ENCODE measurements around the gene BCORL1. TPM values are rescaled to one million over a fixed set of nuclear protein-coding genes. Genes with fewer than 3 reads are reported as not detected.

The BCORL1 gene
- 1.3 and 1.6 TPM in 2 replicates for total RNA-seq

GRCh38 chrX:129982300-129983251 is at the start of gene BCORL1:
Gene BCORL1 (plus strand): TSS chrX:129982635. CDS start chrX:130005232, 22,597 bp downstream.

Other genes starting within 250 kb of the BCORL1 start
- gene XPNPEP2, start 243.7 kb upstream of the BCORL1 start, total RNA-seq: 0.22 TPM in 1 of 2 replicates, not detected in the other
- not detected in 2 replicates for gene SASH3, start 202.7 kb upstream of the BCORL1 start, total RNA-seq
- gene ZDHHC9, start 138.7 kb upstream of the BCORL1 start, total RNA-seq: 21.9 and 27.8 TPM in 2 replicates
- 18.5 and 24.7 TPM in 2 replicates for gene UTP14A, start 76.5 kb upstream of the BCORL1 start, total RNA-seq
- 24.2 and 30.9 TPM in 2 replicates for gene ELF4, start 127.9 kb downstream of the BCORL1 start, total RNA-seq
- gene AIFM1, start 183.2 kb downstream of the BCORL1 start, total RNA-seq: 15.9 and 25.4 TPM in 2 replicates
- 0.72 and 3.3 TPM in 2 replicates for gene RAB33A, start 189.3 kb downstream of the BCORL1 start, total RNA-seq

All from placental pericyte (primary cell).